Measurements from ENCODE around the gene CRABP2. TPM values are rescaled to one million over a fixed set of nuclear protein-coding genes. Genes with fewer than 3 reads are reported as not detected.

Gene CRABP2
- total RNA-seq, 1 donor from 2014 or later: 278 TPM

- Histone ChIP-seq H3K9ac (ENCODE audit: low read length) (peak overlapping the region; percentile 74), H3K36me3 (ENCODE audit: insufficient read depth, low read length) (no peaks in the 10 kb centered on the region), H3K9me3 (ENCODE audit: insufficient read depth, low read depth, low read length) (no peaks in the 10 kb centered on the region), H2AFZ (ENCODE audit: low read depth, low read length) (no peak overlapping the region), H4K20me1 (ENCODE audit: insufficient read depth, low read length) (no peaks in the 10 kb centered on the region), H3K4me2 (ENCODE audit: low read length) (peak overlapping the region; percentile 57), H3K79me2 (ENCODE audit: insufficient read depth, low read length) (no peaks in the 10 kb centered on the region), H3K27ac (ENCODE audit: low read depth, low read length) (peak overlapping the region; percentile 84), H3K4me1 (ENCODE audit: insufficient read depth, low read length) (peaks cover 74% of the 10 kb centered on the region), H3K27me3 (ENCODE audit: insufficient read depth, low read length) (peaks cover 13% of the 10 kb centered on the region), H3K4me3 (ENCODE audit: insufficient read depth, low read depth, low read length) (peak overlapping the region; percentile 18)
- H3K27ac Mint-ChIP-seq (ENCODE audit: unreplicated experiment): peak overlapping the region; percentile 88
- TF ChIP-seq EZH2 (IDR thresholded peaks at IDR 0.05; ENCODE audit: insufficient read depth, low read length) (no peak), CTCF (IDR thresholded peaks at IDR 0.05; ENCODE audit: insufficient read depth, low read depth, low read length) (no peak)
- H3K4me1 Mint-ChIP-seq (ENCODE audit: low read depth, unreplicated experiment): peaks cover 67% of the 10 kb centered on the region
- no peaks in the 10 kb centered on the region for H3K36me3 Mint-ChIP-seq (ENCODE audit: low read depth, unreplicated experiment)
- DNase-seq (ENCODE audit: low read depth) (no peak), FAIRE-seq (no peak)
- H3K27me3 Mint-ChIP-seq (ENCODE audit: low read depth, unreplicated experiment): peaks cover 15% of the 10 kb centered on the region
- H3K9me3 Mint-ChIP-seq (ENCODE audit: unreplicated experiment): no peaks in the 10 kb centered on the region
- peak overlapping the region; percentile 27 for H3K4me3 Mint-ChIP-seq (ENCODE audit: unreplicated experiment)
Measured at GRCh38 chr1:156660752-156661112, 44.7 kb downstream of the CRABP2 start.

- H3K4me3 Mint-ChIP-seq (ENCODE audit: unreplicated experiment): peak overlapping the region; percentile 79
- Histone ChIP-seq H3K9me3 (ENCODE audit: insufficient read depth, low read depth, low read length) (no peaks in the 10 kb centered on the region), H3K79me2 (ENCODE audit: insufficient read depth, low read length) (no peaks in the 10 kb centered on the region), H3K27me3 (ENCODE audit: insufficient read depth, low read length) (peaks cover 15% of the 10 kb centered on the region), H3K4me1 (ENCODE audit: insufficient read depth, low read length) (peaks cover 68% of the 10 kb centered on the region), H3K27ac (ENCODE audit: low read depth, low read length) (peak overlapping the region; percentile 84), H2AFZ (ENCODE audit: low read depth, low read length) (peak overlapping the region; percentile 84), H3K9ac (ENCODE audit: low read length) (peak overlapping the region; percentile 74), H3K4me3 (ENCODE audit: insufficient read depth, low read depth, low read length) (peak overlapping the region; percentile 23), H3K36me3 (ENCODE audit: insufficient read depth, low read length) (no peaks in the 10 kb centered on the region), H4K20me1 (ENCODE audit: insufficient read depth, low read length) (no peaks in the 10 kb centered on the region), H3K4me2 (ENCODE audit: low read length) (peak overlapping the region; percentile 77)
- TF ChIP-seq EZH2 (IDR thresholded peaks at IDR 0.05; ENCODE audit: insufficient read depth, low read length) (no peak), CTCF (IDR thresholded peaks at IDR 0.05; ENCODE audit: insufficient read depth, low read depth, low read length) (peak; percentile 82)
- H3K9me3 Mint-ChIP-seq (ENCODE audit: unreplicated experiment): no peaks in the 10 kb centered on the region
- FAIRE-seq (peak; percentile 5), DNase-seq (ENCODE audit: low read depth) (peak; percentile 90)
- H3K4me1 Mint-ChIP-seq (ENCODE audit: low read depth, unreplicated experiment): peaks cover 61% of the 10 kb centered on the region
- peaks cover 21% of the 10 kb centered on the region for H3K27me3 Mint-ChIP-seq (ENCODE audit: low read depth, unreplicated experiment)
- H3K36me3 Mint-ChIP-seq (ENCODE audit: low read depth, unreplicated experiment): peaks cover 2% of the 10 kb centered on the region
- peak overlapping the region; percentile 73 for H3K27ac Mint-ChIP-seq (ENCODE audit: unreplicated experiment)
Measured at GRCh38 chr1:156659988-156660751, 45.2 kb downstream of the CRABP2 start.

GRCh38 chr1:156659661-156659987 is 45.8 kb downstream of the CRABP2 start:
- Histone ChIP-seq H3K36me3 (ENCODE audit: insufficient read depth, low read length) (no peaks in the 10 kb centered on the region), H3K27me3 (ENCODE audit: insufficient read depth, low read length) (peaks cover 15% of the 10 kb centered on the region), H2AFZ (ENCODE audit: low read depth, low read length) (peak overlapping the region; percentile 84), H4K20me1 (ENCODE audit: insufficient read depth, low read length) (no peaks in the 10 kb centered on the region), H3K4me3 (ENCODE audit: insufficient read depth, low read depth, low read length) (peak overlapping the region; percentile 23), H3K4me2 (ENCODE audit: low read length) (peak overlapping the region; percentile 77), H3K4me1 (ENCODE audit: insufficient read depth, low read length) (peaks cover 63% of the 10 kb centered on the region), H3K79me2 (ENCODE audit: insufficient read depth, low read length) (no peaks in the 10 kb centered on the region), H3K27ac (ENCODE audit: low read depth, low read length) (peak overlapping the region; percentile 25), H3K9me3 (ENCODE audit: insufficient read depth, low read depth, low read length) (no peaks in the 10 kb centered on the region), H3K9ac (ENCODE audit: low read length) (peak overlapping the region; percentile 62)
- peaks cover 57% of the 10 kb centered on the region for H3K4me1 Mint-ChIP-seq (ENCODE audit: low read depth, unreplicated experiment)
- peak overlapping the region; percentile 69 for H3K4me3 Mint-ChIP-seq (ENCODE audit: unreplicated experiment)
- TF ChIP-seq CTCF (IDR thresholded peaks at IDR 0.05; ENCODE audit: insufficient read depth, low read depth, low read length) (no peak), EZH2 (IDR thresholded peaks at IDR 0.05; ENCODE audit: insufficient read depth, low read length) (no peak)
- H3K27ac Mint-ChIP-seq (ENCODE audit: unreplicated experiment): peak overlapping the region; percentile 59
- DNase-seq (ENCODE audit: low read depth) (no peak), FAIRE-seq (no peak)
- H3K27me3 Mint-ChIP-seq (ENCODE audit: low read depth, unreplicated experiment): peaks cover 26% of the 10 kb centered on the region
- peaks cover 2% of the 10 kb centered on the region for H3K36me3 Mint-ChIP-seq (ENCODE audit: low read depth, unreplicated experiment)
- no peaks in the 10 kb centered on the region for H3K9me3 Mint-ChIP-seq (ENCODE audit: unreplicated experiment)

Measured in astrocyte (in vitro differentiated cells and primary cell).